ENCODE results near the gene RFX7.
A peak's percentile ranks its signal among the peaks of the same experiment; 100 is the strongest.

The RFX7 gene

GRCh38 chr15:56038015-56038414, 205.7 kb downstream of the RFX7 start:
- H3K4me3 Mint-ChIP-seq, result peak overlapping the region; percentile 19
- peaks cover 2% of the 10 kb centered on the region for H3K9me3 Mint-ChIP-seq
- no peaks in the 10 kb centered on the region for H3K36me3 Mint-ChIP-seq
- peak overlapping the region; percentile 75 for H3K27ac Mint-ChIP-seq
- no peaks in the 10 kb centered on the region for H3K27me3 Mint-ChIP-seq
- H3K4me1 Mint-ChIP-seq, result peaks cover 40% of the 10 kb centered on the region

Measured in activated naive CD4-positive, alpha-beta T cell treated with anti-CD3 and anti-CD28 coated beads, Interleukin-2, amount 50 U/mL, for 24 hours (primary cell).